SK-N-SH (cell line): ENCODE data around the gene DCP2. TPM values are rescaled to one million over a fixed set of nuclear protein-coding genes. Genes with fewer than 3 reads are reported as not detected.

Experiments used
- CTCF ChIA-PET: fragments of 300-600, 350-600 bp; formaldehyde crosslinking; extraction: SDS; loops from one replicate; lab custom pipeline; 2021; lab: Yijun Ruan, JAX
- POLR2A ChIA-PET: fragments of 350-600 bp; sonication (Branson Sonifier 250); formaldehyde crosslinking; extraction: SDS; loops from one replicate; lab custom pipeline; 2020; ENCODE audit warnings: antibody characterized with exemption, inconsistent platforms; lab: Yijun Ruan, JAX
- DNase-seq: peaks from one replicate; pipeline ENCODE4 v3.0.0; 2012
- H2AFZ ChIP-seq: fragments of 200-600 bp; sonication (generic); 2 replicates; pipeline ENCODE4 v1.8.1; 2016; ENCODE audit warnings: antibody characterized with exemption, mild to moderate bottlenecking, low read depth
- H3F3A ChIP-seq: fragments of 200-600 bp; sonication (generic); replicated peaks from 2 replicates; pipeline ENCODE3; 2016; ENCODE audit warnings: antibody characterized with exemption, mild to moderate bottlenecking; ENCODE audit not compliant: insufficient read depth
- H3K27ac ChIP-seq, 2 experiments: fragments of 200-500 bp in 1 of 2; fragments of 200-600 bp in 1 of 2; sonication (Bioruptor generic) in 1 of 2; sonication (generic), shearing (Covaris generic) in 1 of 2; 2 replicates each; pipeline versions ENCODE4 v1.5.1 to v1.6.1; 2014 to 2016; ENCODE audit warnings: low read depth in 2 of 2, inconsistent platforms in 1 of 2, low read length in 1 of 2, mild to moderate bottlenecking in 1 of 2, mixed read lengths in 1 of 2
- H3K27me3 ChIP-seq: fragments of 200-600 bp; sonication (generic), shearing (Covaris generic); 2 replicates; pipeline ENCODE4 v1.6.1; 2016; ENCODE audit warnings: mixed run types; ENCODE audit not compliant: insufficient read depth
- H3K36me3 ChIP-seq, 2 experiments: fragments of 200-500 bp in 1 of 2; fragments of 200-600 bp in 1 of 2; sonication (Bioruptor generic) in 1 of 2; sonication (generic) in 1 of 2; replicated peaks in 1 of 2; 2 replicates each; pipeline versions ENCODE3 to v1.5.1; 2014 to 2016; ENCODE audit warnings: low read length in 1 of 2, mild to moderate bottlenecking in 1 of 2; ENCODE audit not compliant: insufficient read depth in 2 of 2, control insufficient read depth in 1 of 2
- H3K4me1 ChIP-seq, 2 experiments: fragments of 200-500 bp in 1 of 2; fragments of 200-600 bp in 1 of 2; sonication (Bioruptor generic) in 1 of 2; sonication (generic), shearing (Covaris generic) in 1 of 2; 2 replicates each; pipeline versions ENCODE4 v1.5.1 to v1.6.1; 2014 to 2016; ENCODE audit warnings: low read depth in 1 of 2, low read length in 1 of 2, mixed run types in 1 of 2; ENCODE audit not compliant: insufficient read depth in 2 of 2, control insufficient read depth in 1 of 2
- H3K4me2 ChIP-seq: fragments of 200-600 bp; sonication (generic), shearing (Covaris generic); 2 replicates; pipeline ENCODE4 v1.6.1; 2017; ENCODE audit warnings: mixed run types
- H3K4me3 ChIP-seq, 2 experiments: fragments of 200-500 bp in 1 of 2; fragments of 200-600 bp in 1 of 2; sonication (Bioruptor generic) in 1 of 2; sonication (generic), shearing (Covaris generic) in 1 of 2; 2 replicates each; pipeline versions ENCODE4 v1.5.1 to v1.8.1; 2014 to 2016; ENCODE audit warnings: low read depth in 2 of 2, inconsistent platforms in 1 of 2, low read length in 1 of 2, mild to moderate bottlenecking in 1 of 2, mixed read lengths in 1 of 2, moderate library complexity in 1 of 2
- H3K79me2 ChIP-seq: fragments of 200-600 bp; sonication (generic); 2 replicates; pipeline ENCODE4 v1.8.1; 2017; ENCODE audit warnings: mild to moderate bottlenecking; ENCODE audit not compliant: insufficient read depth
- H3K9ac ChIP-seq: fragments of 200-600 bp; sonication (generic); 2 replicates; pipeline ENCODE4 v1.6.1; 2017; ENCODE audit warnings: mixed run types
- H3K9me2 ChIP-seq: fragments of 200-600 bp; sonication (generic); 2 replicates; pipeline ENCODE4 v1.6.1; 2017; ENCODE audit warnings: mixed run types
- H3K9me3 ChIP-seq: fragments of 200-600 bp; sonication (generic); 2 replicates; pipeline ENCODE4 v1.6.1; 2017; ENCODE audit warnings: mixed run types, mild to moderate bottlenecking, moderate library complexity
- H4K20me1 ChIP-seq: fragments of 200-600 bp; sonication (generic); 2 replicates; pipeline ENCODE4 v1.6.1; 2017; ENCODE audit warnings: mild to moderate bottlenecking, mixed run types; ENCODE audit not compliant: insufficient read depth
- CHD2 ChIP-seq: fragments of 150-350 bp; IDR thresholded peaks from 2 replicates; pipeline ENCODE4 v1.6.1; 2018; ENCODE audit warnings: low read length; ENCODE audit not compliant: partially characterized antibody
- FOSL2 ChIP-seq: IDR thresholded peaks from 2 replicates; pipeline ENCODE4 v1.4.0; 2012; ENCODE audit warnings: low read depth, mild to moderate bottlenecking, moderate library complexity, borderline replicate concordance
- FOXJ3 ChIP-seq: sonication (generic); formaldehyde crosslinking; IDR thresholded peaks from 2 replicates; pipeline ENCODE4 v1.5.1; 2020; ENCODE audit warnings: mild to moderate bottlenecking, missing genetic modification reagents
- FOXM1 ChIP-seq: IDR thresholded peaks from 2 replicates; pipeline ENCODE4 v1.4.0; 2012; ENCODE audit warnings: low read depth, mild to moderate bottlenecking
- JUND ChIP-seq: IDR thresholded peaks from 2 replicates; pipeline ENCODE4 v1.4.0; 2012
- MXI1 ChIP-seq: IDR thresholded peaks from 2 replicates; pipeline ENCODE4 v1.6.1; 2012; ENCODE audit warnings: mild to moderate bottlenecking, low read depth, low read length, improper control_type of control experiment
- NFIC ChIP-seq: IDR thresholded peaks from 2 replicates; pipeline ENCODE4 v1.4.0; 2012; ENCODE audit warnings: borderline replicate concordance
- POLR2AphosphoS5 ChIP-seq: IDR thresholded peaks from 2 replicates; pipeline ENCODE4 v1.6.1; 2012; ENCODE audit warnings: low read depth, low read length
- RCOR1 ChIP-seq: fragments of 150-350 bp; IDR thresholded peaks from 2 replicates; pipeline ENCODE4 v1.6.1; 2017; ENCODE audit warnings: antibody characterized with exemption, low read length
- RFX5 ChIP-seq: IDR thresholded peaks from 2 replicates; pipeline ENCODE4 v1.6.1; 2012; ENCODE audit warnings: mild to moderate bottlenecking, improper control_type of control experiment, low read length
- RXRA ChIP-seq: IDR thresholded peaks from 2 replicates; pipeline ENCODE4 v1.4.0; 2012; ENCODE audit warnings: low read depth, mild to moderate bottlenecking, borderline replicate concordance
- SIN3A ChIP-seq: IDR thresholded peaks from 2 replicates; pipeline ENCODE4 v1.6.1; 2012; ENCODE audit warnings: low read depth, mild to moderate bottlenecking, low read length, moderate library complexity, borderline replicate concordance
- TAF1 ChIP-seq: IDR thresholded peaks from 2 replicates; pipeline ENCODE4 v1.6.1; 2012; ENCODE audit warnings: low read depth, mild to moderate bottlenecking, low read length, moderate library complexity, borderline replicate concordance
- TEAD4 ChIP-seq: IDR thresholded peaks from 2 replicates; pipeline ENCODE4 v1.4.0; 2012; ENCODE audit warnings: mild to moderate bottlenecking, borderline replicate concordance; ENCODE audit not compliant: insufficient read depth
- WGBS: methylation state at CpG from one replicate; pipeline ENCODE4 v1.1.6; 2017; ENCODE audit warnings: low lambda C conversion rate; 5-methylcytosine and 5-hydroxymethylcytosine counted together
- polyA plus RNA-seq, 3 experiments: library from polyadenylated mRNA; depleted of rRNA; stranded (reverse); fragments of >200 nt; gene quantifications; 2 replicates each; pipeline ENCODE4 v1.2.3, GENCODE V29; 2012
- TF ChIP-seq, protein P1 (sequence below): IDR thresholded peaks from 2 replicates; pipeline ENCODE4 v1.6.1; 2012; ENCODE audit warnings: mild to moderate bottlenecking, low read depth, low read length, moderate library complexity
- TF ChIP-seq, protein P2 (sequence below): IDR thresholded peaks from 2 replicates; pipeline ENCODE4 v1.4.0; 2012; ENCODE audit warnings: low read depth, borderline replicate concordance
- TF ChIP-seq, protein P3 (sequence below): IDR thresholded peaks from 2 replicates; pipeline ENCODE4 v1.4.0; 2012; ENCODE audit warnings: low read depth

The DCP2 gene
- polyA plus RNA-seq, 1 of the 3 experiments (the other 2 are of a cell fraction): 6.0 TPM

DNA sequence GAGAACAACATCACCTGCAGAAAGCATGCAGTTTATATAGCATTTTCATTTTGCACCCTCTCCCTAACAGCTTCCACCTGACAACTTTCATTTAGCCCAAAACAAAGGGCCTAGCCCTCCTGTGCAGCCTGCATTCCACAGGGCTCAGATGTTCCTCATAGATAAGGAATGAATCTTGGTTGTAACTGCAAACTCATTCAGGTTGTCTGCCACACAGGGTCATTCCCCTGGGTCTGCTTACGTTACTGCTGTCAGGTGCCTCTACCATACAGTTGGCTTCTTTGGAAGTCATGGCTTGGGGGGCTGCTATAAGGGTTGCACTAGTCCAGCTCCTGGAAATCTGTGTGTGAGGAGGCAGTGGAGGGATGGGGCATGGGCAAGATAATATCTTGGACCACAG is 2.7 kb upstream of the DCP2 start:
- Histone ChIP-seq H3K27ac (no peak overlapping the region), H3K4me3 (no peak overlapping the region), H3K27me3 (no peaks in the 10 kb centered on the region), H3K4me1 (peaks cover 7 to 13% of the 10 kb centered on the region in 2 experiments; a peak in 3 of 4 replicates), H3K4me2 (no peak overlapping the region), H3K9me2 (no peaks in the 10 kb centered on the region), H3F3A (no peaks in the 10 kb centered on the region), H4K20me1 (peaks cover 9% of the 10 kb centered on the region), H3K9me3 (no peaks in the 10 kb centered on the region), H2AFZ (no peak overlapping the region), H3K36me3 (no peaks in the 10 kb centered on the region)
- DNase-seq: no peak
- WGBS: no CpG with 5 or more reads among the region's 1 CpG
- CTCF ChIA-PET: interaction anchor here (1.3 kb wide), 1 partner anchor 22 kb away, joined by 3 read pairs; no protein-coding TSS in a partner anchor
- POLR2A ChIA-PET: no interaction called here
- TF ChIP-seq NFIC (no peak), JUND (no peak), POLR2AphosphoS5 (no peak), TAF1 (no peak), FOXJ3 (CRISPR knock-in tag) (no peak), RXRA (no peak), RFX5 (no peak), SIN3A (no peak), FOSL2 (no peak), MXI1 (no peak), CHD2 (no peak), RCOR1 (no peak), FOXM1 (no peak), TEAD4 (no peak)
- TF ChIP-seq, protein P1, sequence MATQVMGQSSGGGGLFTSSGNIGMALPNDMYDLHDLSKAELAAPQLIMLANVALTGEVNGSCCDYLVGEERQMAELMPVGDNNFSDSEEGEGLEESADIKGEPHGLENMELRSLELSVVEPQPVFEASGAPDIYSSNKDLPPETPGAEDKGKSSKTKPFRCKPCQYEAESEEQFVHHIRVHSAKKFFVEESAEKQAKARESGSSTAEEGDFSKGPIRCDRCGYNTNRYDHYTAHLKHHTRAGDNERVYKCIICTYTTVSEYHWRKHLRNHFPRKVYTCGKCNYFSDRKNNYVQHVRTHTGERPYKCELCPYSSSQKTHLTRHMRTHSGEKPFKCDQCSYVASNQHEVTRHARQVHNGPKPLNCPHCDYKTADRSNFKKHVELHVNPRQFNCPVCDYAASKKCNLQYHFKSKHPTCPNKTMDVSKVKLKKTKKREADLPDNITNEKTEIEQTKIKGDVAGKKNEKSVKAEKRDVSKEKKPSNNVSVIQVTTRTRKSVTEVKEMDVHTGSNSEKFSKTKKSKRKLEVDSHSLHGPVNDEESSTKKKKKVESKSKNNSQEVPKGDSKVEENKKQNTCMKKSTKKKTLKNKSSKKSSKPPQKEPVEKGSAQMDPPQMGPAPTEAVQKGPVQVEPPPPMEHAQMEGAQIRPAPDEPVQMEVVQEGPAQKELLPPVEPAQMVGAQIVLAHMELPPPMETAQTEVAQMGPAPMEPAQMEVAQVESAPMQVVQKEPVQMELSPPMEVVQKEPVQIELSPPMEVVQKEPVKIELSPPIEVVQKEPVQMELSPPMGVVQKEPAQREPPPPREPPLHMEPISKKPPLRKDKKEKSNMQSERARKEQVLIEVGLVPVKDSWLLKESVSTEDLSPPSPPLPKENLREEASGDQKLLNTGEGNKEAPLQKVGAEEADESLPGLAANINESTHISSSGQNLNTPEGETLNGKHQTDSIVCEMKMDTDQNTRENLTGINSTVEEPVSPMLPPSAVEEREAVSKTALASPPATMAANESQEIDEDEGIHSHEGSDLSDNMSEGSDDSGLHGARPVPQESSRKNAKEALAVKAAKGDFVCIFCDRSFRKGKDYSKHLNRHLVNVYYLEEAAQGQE: no peak
- TF ChIP-seq, protein P2, sequence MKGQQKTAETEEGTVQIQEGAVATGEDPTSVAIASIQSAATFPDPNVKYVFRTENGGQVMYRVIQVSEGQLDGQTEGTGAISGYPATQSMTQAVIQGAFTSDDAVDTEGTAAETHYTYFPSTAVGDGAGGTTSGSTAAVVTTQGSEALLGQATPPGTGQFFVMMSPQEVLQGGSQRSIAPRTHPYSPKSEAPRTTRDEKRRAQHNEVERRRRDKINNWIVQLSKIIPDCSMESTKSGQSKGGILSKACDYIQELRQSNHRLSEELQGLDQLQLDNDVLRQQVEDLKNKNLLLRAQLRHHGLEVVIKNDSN: no peak
- TF ChIP-seq, protein P3, sequence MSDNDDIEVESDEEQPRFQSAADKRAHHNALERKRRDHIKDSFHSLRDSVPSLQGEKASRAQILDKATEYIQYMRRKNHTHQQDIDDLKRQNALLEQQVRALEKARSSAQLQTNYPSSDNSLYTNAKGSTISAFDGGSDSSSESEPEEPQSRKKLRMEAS: no peak
- TF ChIP-seq, all 33 proteins: peak for 0
- Histone ChIP-seq H3K79me2 (peaks cover 23% of the 10 kb centered on the region), H3K9ac (no peak overlapping the region)
